B cell (primary cell): ENCODE results near the gene TIMP2. TPM values are rescaled to one million over a fixed set of nuclear protein-coding genes. Genes with fewer than 3 reads are reported as not detected.

ENCODE experiments used
- ATAC-seq: fragments of 200-7000 bp; cut with Tn5 transposase; one replicate; pipeline ENCODE4 v1.10.0; 2021; ENCODE audit warnings: low read depth, mild to moderate bottlenecking, moderate number of reproducible peaks, moderate library complexity
- CTCF ChIA-PET: fragments of 350-600 bp; sonication (Branson Sonifier 250); formaldehyde crosslinking; loops from one replicate; lab custom pipeline; 2021; ENCODE audit warnings: antibody characterized with exemption, inconsistent platforms; lab: Charles Lee
- POLR2A ChIA-PET: fragments of 350-600 bp; sonication (Branson Sonifier 250); formaldehyde crosslinking; loops from one replicate; lab custom pipeline; 2021; ENCODE audit warnings: antibody characterized with exemption; lab: Charles Lee
- DNase-seq: peaks from one replicate; pipeline ENCODE4 v3.0.0; 2013
- H2AFZ ChIP-seq: 2 replicates; pipeline ENCODE4 v1.6.1; 2012; ENCODE audit warnings: mild to moderate bottlenecking, low read depth, low read length; ENCODE audit not compliant: insufficient read depth, poor library complexity, severe bottlenecking
- H3K27ac ChIP-seq, 2 donors: 1 replicate in 1 of 2; 2 replicates in 1 of 2; pipeline ENCODE4 v1.5.1; 2012 to 2013; ENCODE audit warnings: low read length in 2 of 2, mild to moderate bottlenecking in 2 of 2, moderate library complexity in 1 of 2
- H3K27me3 ChIP-seq, 4 experiments: fragments of 200-600 bp in 1 of 4; sonication (generic) in 1 of 4; replicated peaks in 1 of 4; 1 replicate in 2 of 4; 2 replicates in 2 of 4; pipeline versions ENCODE4 v1.6.1 to v1.7.0; 2013 to 2016; ENCODE audit warnings: low read length in 3 of 4, mild to moderate bottlenecking in 2 of 4, mixed read lengths in 1 of 4, moderate library complexity in 1 of 4; ENCODE audit not compliant: insufficient read depth in 4 of 4, control insufficient read depth in 3 of 4; ENCODE audit errors: control extremely low read depth in 1 of 4
- H3K36me3 ChIP-seq, 2 experiments: replicated peaks in 1 of 2; 1 replicate in 1 of 2; 2 replicates in 1 of 2; pipeline versions ENCODE4 v1.6.1 to v1.7.1; 2013; ENCODE audit warnings: low read length in 1 of 2; ENCODE audit not compliant: insufficient read depth in 2 of 2, control insufficient read depth in 1 of 2; ENCODE audit errors: control extremely low read depth in 1 of 2, extremely low read depth in 1 of 2
- H3K4me1 ChIP-seq, 2 donors: fragments of 200-600 bp in 1 of 2; sonication (generic) in 1 of 2; 1 replicate in 1 of 2; 2 replicates in 1 of 2; pipeline versions ENCODE4 v1.5.1 to v1.6.1; 2013 to 2017; ENCODE audit warnings: low read length in 2 of 2; ENCODE audit not compliant: control insufficient read depth in 2 of 2, insufficient read depth in 2 of 2
- H3K4me2 ChIP-seq: replicated peaks from 2 replicates; pipeline ENCODE3; 2012; ENCODE audit warnings: mild to moderate bottlenecking, low read depth, low read length; ENCODE audit not compliant: poor library complexity, severe bottlenecking
- H3K4me3 ChIP-seq, 5 experiments: fragments of 200-600 bp in 1 of 5; sonication (generic) in 1 of 5; 1 replicate in 3 of 5; 2 replicates in 2 of 5; pipeline versions ENCODE4 v1.5.1 to v1.7.0; 2011 to 2016; ENCODE audit warnings: low read length in 4 of 5, mild to moderate bottlenecking in 4 of 5, low read depth in 2 of 5, control low read depth in 1 of 5, moderate library complexity in 1 of 5; ENCODE audit not compliant: insufficient read depth in 1 of 5; ENCODE audit errors: control extremely low read depth in 1 of 5, extremely low read depth in 1 of 5
- H3K79me2 ChIP-seq: fragments of 200-600 bp; sonication (generic); one replicate; pipeline ENCODE4 v1.6.0; 2016; ENCODE audit warnings: low read length; ENCODE audit not compliant: control insufficient read depth, insufficient read depth
- H3K9ac ChIP-seq: fragments of 200-600 bp; sonication (generic); 2 replicates; pipeline ENCODE4 v1.6.1; 2017; ENCODE audit warnings: mild to moderate bottlenecking, low read length, moderate library complexity
- H3K9me3 ChIP-seq, 3 donors: one replicate each; pipeline versions ENCODE4 v1.6.1 to v1.7.1; 2013; ENCODE audit warnings: low read length in 2 of 3; ENCODE audit not compliant: control insufficient read depth in 2 of 3, insufficient read depth in 1 of 3; ENCODE audit errors: control extremely low read depth in 1 of 3
- H4K20me1 ChIP-seq: 2 replicates; pipeline ENCODE4 v1.6.0; 2012; ENCODE audit warnings: mild to moderate bottlenecking, low read length; ENCODE audit not compliant: insufficient read depth, control insufficient read depth, poor library complexity, severe bottlenecking
- H3K27ac Mint-ChIP-seq: one replicate; pipeline ENCODE4 v1.8.0; 2021; ENCODE audit warnings: mixed read lengths
- H3K27me3 Mint-ChIP-seq: one replicate; pipeline ENCODE4 v1.8.0; 2021; ENCODE audit warnings: mixed read lengths
- H3K4me1 Mint-ChIP-seq: one replicate; pipeline ENCODE4 v1.8.0; 2021; ENCODE audit warnings: mixed read lengths
- H3K4me3 Mint-ChIP-seq: one replicate; pipeline ENCODE4 v1.8.0; 2021; ENCODE audit warnings: mixed read lengths
- H3K9me3 Mint-ChIP-seq: one replicate; pipeline ENCODE4 v1.8.0; 2022; ENCODE audit warnings: mixed read lengths; ENCODE audit not compliant: insufficient read depth
- EZH2 ChIP-seq: IDR thresholded peaks from 2 replicates; pipeline ENCODE4 v1.6.1; 2012; ENCODE audit warnings: borderline replicate concordance, low read depth, mild to moderate bottlenecking, moderate library complexity, low read length; ENCODE audit not compliant: insufficient read depth, poor library complexity, severe bottlenecking
- WGBS: methylation state at CpG from one replicate; pipeline ENCODE4 v1.1.5; 2013; ENCODE audit warnings: missing lambda C conversion rate; ENCODE audit not compliant: insufficient coverage; 5-methylcytosine and 5-hydroxymethylcytosine counted together
- intact Hi-C: fragments of 100-400 bp; cut with micrococcal nuclease; formaldehyde crosslinking; loops from one replicate; pipeline ENCODE4 v1.10.0; 2022
- polyA plus RNA-seq: library from polyadenylated mRNA; depleted of rRNA; stranded (reverse); fragments of >200 nt; gene quantifications from 2 replicates; pipeline ENCODE4 v1.2.3, GENCODE V29; 2012
- total RNA-seq, 2 donors: library from RNA; stranded (reverse); fragments of 120-200 nt in 1 of 2; gene quantifications; 1 replicate in 1 of 2; 2 replicates in 1 of 2; pipeline versions ENCODE4 v1.2.3 to v1.2.4, GENCODE V29; 2013 to 2022
- TF ChIP-seq, protein P1 (sequence below): fragments of 200-600 bp; IDR thresholded peaks from one replicate; pipeline ENCODE4 v1.8.0; 2022; ENCODE audit warnings: antibody characterized with exemption, mild to moderate bottlenecking

The TIMP2 gene
- total and polyA plus RNA-seq, 2 donors (not counting 1 experiment from before 2014, with no cell fraction given): 4.8 to 10.0 TPM

DNA sequence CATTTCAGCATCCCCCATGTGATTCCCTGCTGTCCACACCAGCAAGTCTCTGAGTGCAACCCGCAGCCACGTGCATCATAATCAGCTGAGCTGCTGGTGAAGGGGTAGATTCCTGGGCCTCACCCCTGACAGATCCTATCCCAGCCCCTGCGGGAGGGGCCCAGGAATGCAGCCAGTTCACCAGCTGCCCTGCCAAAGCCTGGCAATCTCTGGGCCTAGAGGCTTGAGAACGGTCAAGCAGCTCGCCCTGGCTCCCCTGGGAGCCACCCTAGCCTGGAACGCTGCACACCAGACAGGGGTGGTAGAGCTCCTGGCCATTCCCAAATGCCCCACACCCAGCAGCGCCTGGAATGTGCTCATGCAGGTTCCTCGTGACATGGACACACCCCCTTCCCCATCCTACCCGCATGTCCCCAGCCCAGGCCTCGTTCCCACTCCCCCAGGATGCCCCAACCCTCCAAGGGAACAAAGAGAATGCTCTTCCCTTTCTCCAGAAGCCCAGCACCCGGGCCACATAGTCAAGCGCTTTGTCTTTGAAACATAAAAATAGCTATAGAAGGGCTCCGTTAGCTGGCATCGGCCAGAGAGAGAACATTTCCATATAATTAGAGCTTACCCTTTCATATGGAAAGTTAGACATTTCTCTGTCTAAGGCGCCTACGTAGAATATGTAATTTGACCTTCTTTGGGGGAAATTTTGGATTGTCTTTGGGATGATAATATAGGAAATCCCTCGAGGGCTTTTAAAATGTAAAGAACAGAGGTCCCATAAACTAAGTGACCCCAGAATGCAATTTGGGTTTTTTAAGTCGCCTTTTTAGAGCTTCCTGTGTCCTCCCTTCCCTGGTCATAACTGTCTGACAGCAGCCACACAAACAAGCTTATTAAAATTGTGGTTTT, 25.6 kb downstream of the TIMP2 start:
- H2AFZ ChIP-seq: no peak overlapping the region
- H3K9me3 ChIP-seq: no peaks in the 10 kb centered on the region
- Mint-ChIP-seq H3K27ac (no peak overlapping the region), H3K27me3 (peaks cover 10% of the 10 kb centered on the region), H3K4me1 (no peaks in the 10 kb centered on the region), H3K9me3 (no peaks in the 10 kb centered on the region), H3K4me3 (no peak overlapping the region)
- no peaks in the 10 kb centered on the region for H3K36me3 ChIP-seq
- no peaks in the 10 kb centered on the region for H4K20me1 ChIP-seq
- intact Hi-C loops: no loop called here
- WGBS: 80% methylated on average over 13 of the region's 18 CpGs
- no peak overlapping the region for H3K9ac ChIP-seq
- H3K79me2 ChIP-seq: peaks cover 4% of the 10 kb centered on the region
- no peak overlapping the region for H3K27ac ChIP-seq
- POLR2A ChIA-PET: no interaction called here
- no peaks in the 10 kb centered on the region for H3K27me3 ChIP-seq
- no peaks in the 10 kb centered on the region for H3K4me1 ChIP-seq
- H3K4me2 ChIP-seq: no peak overlapping the region
- ATAC-seq (no peak), DNase-seq (no peak)
- no peak for TF ChIP-seq EZH2
- TF ChIP-seq, protein P1, sequence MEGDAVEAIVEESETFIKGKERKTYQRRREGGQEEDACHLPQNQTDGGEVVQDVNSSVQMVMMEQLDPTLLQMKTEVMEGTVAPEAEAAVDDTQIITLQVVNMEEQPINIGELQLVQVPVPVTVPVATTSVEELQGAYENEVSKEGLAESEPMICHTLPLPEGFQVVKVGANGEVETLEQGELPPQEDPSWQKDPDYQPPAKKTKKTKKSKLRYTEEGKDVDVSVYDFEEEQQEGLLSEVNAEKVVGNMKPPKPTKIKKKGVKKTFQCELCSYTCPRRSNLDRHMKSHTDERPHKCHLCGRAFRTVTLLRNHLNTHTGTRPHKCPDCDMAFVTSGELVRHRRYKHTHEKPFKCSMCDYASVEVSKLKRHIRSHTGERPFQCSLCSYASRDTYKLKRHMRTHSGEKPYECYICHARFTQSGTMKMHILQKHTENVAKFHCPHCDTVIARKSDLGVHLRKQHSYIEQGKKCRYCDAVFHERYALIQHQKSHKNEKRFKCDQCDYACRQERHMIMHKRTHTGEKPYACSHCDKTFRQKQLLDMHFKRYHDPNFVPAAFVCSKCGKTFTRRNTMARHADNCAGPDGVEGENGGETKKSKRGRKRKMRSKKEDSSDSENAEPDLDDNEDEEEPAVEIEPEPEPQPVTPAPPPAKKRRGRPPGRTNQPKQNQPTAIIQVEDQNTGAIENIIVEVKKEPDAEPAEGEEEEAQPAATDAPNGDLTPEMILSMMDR: no peak
- CTCF ChIA-PET: interaction anchor here (1.7 kb wide), 1 partner anchor 34 kb away, joined by 5 read pairs; no protein-coding TSS in a partner anchor
- no peak overlapping the region for H3K4me3 ChIP-seq

DNA sequence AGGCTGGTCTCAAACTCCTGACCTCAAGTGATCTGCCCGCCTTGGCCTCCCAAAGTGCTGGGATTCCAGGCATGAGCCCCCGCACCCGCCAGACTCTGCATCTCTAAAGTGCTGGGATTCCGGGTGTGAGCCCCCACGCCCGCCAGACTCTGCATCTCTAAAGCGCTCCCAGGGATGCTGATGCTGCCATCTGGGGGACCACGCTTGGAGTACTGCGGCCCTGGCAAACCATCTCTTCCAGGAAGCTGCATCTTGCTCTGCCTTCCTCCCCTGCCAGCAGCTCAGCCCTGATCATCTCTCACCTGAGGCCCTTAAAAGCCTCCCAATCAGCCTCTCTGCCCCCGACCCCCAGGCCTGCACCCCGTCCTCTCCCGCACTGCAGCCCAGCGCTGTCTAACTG, 26.2 kb downstream of the TIMP2 start:
- Mint-ChIP-seq H3K9me3 (no peaks in the 10 kb centered on the region), H3K27ac (no peak overlapping the region), H3K27me3 (peaks cover 10% of the 10 kb centered on the region), H3K4me1 (peaks cover 1% of the 10 kb centered on the region), H3K4me3 (no peak overlapping the region)
- Histone ChIP-seq H3K4me3 (no peak overlapping the region), H3K9me3 (no peaks in the 10 kb centered on the region), H3K36me3 (no peaks in the 10 kb centered on the region), H3K9ac (no peak overlapping the region), H3K27me3 (no peaks in the 10 kb centered on the region), H3K79me2 (peaks cover 4% of the 10 kb centered on the region), H4K20me1 (no peaks in the 10 kb centered on the region), H3K4me2 (no peak overlapping the region), H3K27ac (no peak overlapping the region), H3K4me1 (no peaks in the 10 kb centered on the region), H2AFZ (no peak overlapping the region)
- WGBS: 91% methylated on average over 13 of the region's 13 CpGs
- ChIA-PET CTCF (interaction anchor here (1.6 kb wide), 1 partner anchor 10 kb away, joined by 4 read pairs; no protein-coding TSS in a partner anchor), POLR2A (no interaction called here)
- intact Hi-C loops: no loop called here
- no peak for DNase-seq
- TF ChIP-seq, protein P1: no peak
- TF ChIP-seq EZH2: no peak
- no peak for ATAC-seq
